Stimulated activated naive CD8-positive, alpha-beta T cell treated with anti-CD3 and anti-CD28 coated beads, Interleukin-15, amount 100 ng/mL, for 72 hours (primary cell): Measurements from ENCODE around the gene CAMK2B.

Source experiments
- ATAC-seq: fragments of 150-1000 bp; cut with Tn5 transposase; 2 replicates; pipeline ENCODE4 v1.10.0; 2021; ENCODE audit warnings: mild to moderate bottlenecking, moderate library complexity
- DNase-seq, 2 donors: peaks; one replicate each; pipeline ENCODE4 v3.0.0; 2021 to 2022
- H3K27ac Mint-ChIP-seq, 2 donors: one replicate each; pipeline ENCODE4 v1.8.0; 2022; ENCODE audit warnings: mild to moderate bottlenecking in 2 of 2, mixed read lengths in 2 of 2, moderate library complexity in 2 of 2
- H3K27me3 Mint-ChIP-seq: one replicate; pipeline ENCODE4 v1.8.0; 2022; ENCODE audit warnings: mixed read lengths
- H3K4me1 Mint-ChIP-seq: one replicate; pipeline ENCODE4 v1.8.0; 2022; ENCODE audit warnings: mild to moderate bottlenecking, mixed read lengths
- H3K4me3 Mint-ChIP-seq, 2 donors: one replicate each; pipeline ENCODE4 v1.8.0; 2022; ENCODE audit warnings: mild to moderate bottlenecking in 2 of 2, mixed read lengths in 2 of 2, moderate library complexity in 1 of 2
- H3K9me3 Mint-ChIP-seq, 2 donors: one replicate each; pipeline ENCODE4 v1.8.0; 2022; ENCODE audit warnings: mixed read lengths in 2 of 2

The CAMK2B gene

DNA sequence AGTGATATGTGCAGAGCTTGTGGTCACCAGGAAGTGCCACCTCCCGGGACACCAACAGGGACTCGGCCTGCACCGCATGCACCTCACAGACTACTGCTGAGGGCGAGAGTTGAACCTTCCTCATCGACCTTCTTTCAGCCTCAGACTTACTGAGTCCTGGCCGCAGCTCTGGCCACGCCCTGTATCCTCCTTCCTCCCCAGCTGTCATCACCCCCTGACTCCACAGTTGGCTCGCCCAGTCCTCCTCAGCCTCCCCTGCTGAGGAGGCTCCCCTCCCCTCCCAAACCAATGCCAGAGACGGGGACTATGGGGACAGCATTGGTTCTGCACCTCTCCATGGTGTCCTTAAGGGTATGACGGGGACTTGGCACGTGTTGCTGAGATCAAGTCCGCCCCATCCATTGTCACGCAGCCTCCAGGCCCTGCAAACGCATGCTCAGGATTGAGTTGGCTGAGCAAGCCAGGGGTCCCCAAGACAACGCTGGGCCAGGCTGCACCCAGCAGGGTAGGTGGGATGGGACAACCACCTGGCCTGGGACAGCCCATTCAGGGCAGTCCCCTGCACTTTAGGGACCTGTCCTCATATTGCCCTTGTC, 75.7 kb downstream of the CAMK2B start:
- Mint-ChIP-seq H3K9me3 (no peaks in the 10 kb centered on the region), H3K4me3 (no peak overlapping the region), H3K4me1 (no peaks in the 10 kb centered on the region), H3K27ac (no peak overlapping the region), H3K27me3 (no peaks in the 10 kb centered on the region)
- ATAC-seq (no peak), DNase-seq (no peak)

- Mint-ChIP-seq H3K4me3 (no peak overlapping the region), H3K4me1 (peaks cover 5% of the 10 kb centered on the region), H3K27ac (no peak overlapping the region), H3K27me3 (no peaks in the 10 kb centered on the region), H3K9me3 (no peaks in the 10 kb centered on the region)
- DNase-seq (no peak), ATAC-seq (no peak)
Measured at GRCh38 chr7:44247868-44248651, 77.3 kb downstream of the CAMK2B start.

DNA sequence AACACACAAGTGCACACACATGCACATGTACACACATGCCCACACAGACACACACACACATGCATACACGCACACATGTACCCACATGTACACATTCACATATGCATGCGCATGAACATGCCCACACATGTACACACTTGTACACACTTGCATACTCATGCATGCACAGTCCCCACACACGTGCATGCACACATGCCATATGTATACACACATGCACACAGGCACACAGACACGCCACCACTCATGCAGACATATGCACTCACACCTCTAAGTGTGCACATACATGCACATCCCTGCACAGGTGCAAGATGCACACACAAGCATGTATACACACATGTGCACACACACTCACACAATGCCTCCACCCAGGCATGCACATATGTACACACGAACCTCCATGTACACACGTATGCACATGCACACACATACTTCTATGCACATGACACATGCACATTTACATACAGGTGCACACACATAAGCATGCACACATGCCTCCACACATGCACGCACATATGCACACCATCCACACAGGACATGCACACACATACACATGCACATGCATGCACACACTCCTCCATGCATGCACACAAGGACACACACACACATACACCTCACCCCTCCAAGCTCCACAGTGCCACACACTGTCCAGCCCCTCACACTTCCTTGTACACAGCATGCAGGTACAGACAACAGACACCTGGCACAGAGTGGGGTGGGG, 78.8 kb downstream of the CAMK2B start:
- H3K27ac Mint-ChIP-seq = no peak overlapping the region
- no peaks in the 10 kb centered on the region for H3K9me3 Mint-ChIP-seq
- no peak overlapping the region for H3K4me3 Mint-ChIP-seq
- ATAC-seq (no peak), DNase-seq (no peak)
- peaks cover 6% of the 10 kb centered on the region for H3K4me1 Mint-ChIP-seq
- no peaks in the 10 kb centered on the region for H3K27me3 Mint-ChIP-seq

GRCh38 chr7:44244282-44244681, 81.1 kb downstream of the CAMK2B start:
- Mint-ChIP-seq H3K4me1 (peaks cover 16% of the 10 kb centered on the region), H3K9me3 (no peaks in the 10 kb centered on the region), H3K27ac (no peak overlapping the region), H3K4me3 (no peak overlapping the region), H3K27me3 (no peaks in the 10 kb centered on the region)
- ATAC-seq (no peak), DNase-seq (peak; percentile 50 to 55)

DNA sequence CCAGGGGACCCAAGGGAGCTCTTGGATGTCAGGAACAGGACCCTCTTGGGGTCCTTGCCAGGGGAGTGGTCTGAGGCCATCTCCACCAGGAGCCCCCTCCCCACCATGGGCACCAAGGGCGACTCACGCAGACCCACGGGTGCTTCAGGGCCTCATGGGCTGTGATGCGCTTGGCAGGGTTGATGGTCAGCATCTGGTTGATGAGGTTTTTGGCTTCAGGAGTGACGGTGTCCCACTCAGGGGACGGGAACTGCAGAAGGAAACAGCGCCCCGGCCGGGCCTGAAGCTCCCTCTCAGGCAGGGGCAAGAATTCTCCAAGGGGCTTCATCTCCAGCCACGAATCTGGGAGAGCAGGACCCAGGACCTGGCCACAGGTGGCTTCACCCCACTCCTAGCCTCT, 83.3 kb downstream of the CAMK2B start:
- no peak overlapping the region for H3K4me3 Mint-ChIP-seq
- DNase-seq (no peak), ATAC-seq (no peak)
- peaks cover 16% of the 10 kb centered on the region for H3K4me1 Mint-ChIP-seq
- no peaks in the 10 kb centered on the region for H3K9me3 Mint-ChIP-seq
- H3K27ac Mint-ChIP-seq = no peak overlapping the region
- H3K27me3 Mint-ChIP-seq = no peaks in the 10 kb centered on the region

GRCh38 chr7:44240983-44241510, 84.3 kb downstream of the CAMK2B start:
- Mint-ChIP-seq H3K27ac (peak overlapping the region; percentile 40 to 89), H3K27me3 (no peaks in the 10 kb centered on the region), H3K4me1 (peaks cover 16% of the 10 kb centered on the region), H3K9me3 (no peaks in the 10 kb centered on the region), H3K4me3 (peak overlapping the region in 1 of 2 donors; percentile 45)
- DNase-seq = peak; percentile 66 to 72
- ATAC-seq = peak; percentile 81

- Mint-ChIP-seq H3K27ac (no peak overlapping the region), H3K4me1 (peaks cover 16% of the 10 kb centered on the region), H3K4me3 (no peak overlapping the region), H3K9me3 (no peaks in the 10 kb centered on the region), H3K27me3 (no peaks in the 10 kb centered on the region)
- no peak for DNase-seq
- no peak for ATAC-seq
Measured at GRCh38 chr7:44240376-44240775, 85.0 kb downstream of the CAMK2B start.

GRCh38 chr7:44239361-44239760, 86.0 kb downstream of the CAMK2B start:
- Mint-ChIP-seq H3K4me3 (no peak overlapping the region), H3K27me3 (no peaks in the 10 kb centered on the region), H3K27ac (no peak overlapping the region), H3K9me3 (no peaks in the 10 kb centered on the region), H3K4me1 (peaks cover 14% of the 10 kb centered on the region)
- no peak for ATAC-seq
- no peak for DNase-seq

- Mint-ChIP-seq H3K27me3 (no peaks in the 10 kb centered on the region), H3K9me3 (no peaks in the 10 kb centered on the region), H3K27ac (no peak overlapping the region), H3K4me1 (peaks cover 11% of the 10 kb centered on the region), H3K4me3 (no peak overlapping the region)
- ATAC-seq (no peak), DNase-seq (no peak)
Measured at GRCh38 chr7:44238116-44238695, 87.2 kb downstream of the CAMK2B start.

GRCh38 chr7:44237696-44238095, 87.7 kb downstream of the CAMK2B start:
- Mint-ChIP-seq H3K4me3 (no peak overlapping the region), H3K9me3 (no peaks in the 10 kb centered on the region), H3K27me3 (no peaks in the 10 kb centered on the region), H3K27ac (no peak overlapping the region), H3K4me1 (peaks cover 11% of the 10 kb centered on the region)
- DNase-seq = no peak
- ATAC-seq = no peak

GRCh38 chr7:44236333-44236728, 89.1 kb downstream of the CAMK2B start:
- Mint-ChIP-seq H3K27me3 (no peaks in the 10 kb centered on the region), H3K4me1 (peaks cover 8% of the 10 kb centered on the region), H3K9me3 (no peaks in the 10 kb centered on the region), H3K27ac (no peak overlapping the region), H3K4me3 (no peak overlapping the region)
- ATAC-seq (no peak), DNase-seq (no peak)

DNA sequence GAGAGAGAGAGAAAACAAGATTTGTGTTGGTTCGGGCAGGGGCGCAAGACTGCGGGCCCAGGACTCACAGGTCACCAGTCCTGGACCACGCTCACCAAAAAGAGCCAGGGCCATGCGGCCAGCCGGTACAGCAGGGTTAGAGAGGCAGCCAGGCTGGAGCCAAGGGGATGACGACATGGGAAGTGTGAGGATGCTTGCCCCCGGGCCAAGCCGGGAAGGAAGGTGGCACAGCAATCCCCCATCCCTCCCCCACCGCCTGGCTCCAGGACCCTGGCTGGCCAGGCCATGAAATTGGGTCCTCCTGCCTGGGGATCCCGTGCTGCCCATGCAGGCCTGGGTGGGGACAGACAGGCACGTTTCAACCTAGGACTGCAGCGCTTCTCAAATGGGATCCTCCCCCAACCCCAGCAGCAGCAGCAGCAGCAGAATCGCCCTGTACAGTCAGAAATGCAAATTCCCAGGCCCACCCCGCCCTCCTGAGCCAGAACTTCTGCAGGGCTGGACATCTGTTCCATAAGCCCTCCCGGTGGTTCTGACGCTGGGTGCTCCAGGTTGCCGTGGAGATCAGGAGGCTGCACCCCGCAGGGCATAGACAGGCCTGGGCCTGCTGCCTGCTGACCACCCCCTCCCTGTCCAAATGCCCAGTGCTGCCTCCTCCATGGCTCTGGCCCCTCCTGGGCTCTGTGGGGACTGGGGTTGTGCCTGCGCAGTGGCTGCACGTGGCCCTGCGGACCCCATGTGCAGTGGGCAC, 89.6 kb downstream of the CAMK2B start:
- no peak overlapping the region for H3K4me3 Mint-ChIP-seq
- peaks cover 2% of the 10 kb centered on the region for H3K4me1 Mint-ChIP-seq
- DNase-seq = no peak
- ATAC-seq = no peak
- H3K9me3 Mint-ChIP-seq = no peaks in the 10 kb centered on the region
- no peaks in the 10 kb centered on the region for H3K27me3 Mint-ChIP-seq
- peak overlapping the region in 1 of 2 donors; percentile 83 for H3K27ac Mint-ChIP-seq

DNA sequence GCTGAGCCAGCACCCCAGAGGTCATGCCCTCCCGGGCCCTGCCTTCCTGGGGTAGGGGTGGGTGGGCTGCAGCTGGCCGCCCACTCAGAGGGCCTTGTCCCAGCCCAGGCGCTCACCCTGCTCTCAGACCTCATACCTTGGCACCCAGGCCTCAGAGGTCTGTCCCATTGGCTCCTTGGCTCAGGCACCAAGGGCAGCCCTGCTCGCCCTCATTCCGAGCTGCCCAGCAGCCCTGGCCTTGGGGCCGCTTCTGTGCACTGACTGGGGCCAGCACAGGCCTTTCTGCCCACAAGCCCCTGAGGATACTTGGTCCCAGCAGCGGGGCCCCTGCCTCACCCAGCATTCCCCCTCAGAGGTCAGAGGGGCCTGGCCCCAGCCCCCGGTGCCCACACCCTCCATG, 90.3 kb downstream of the CAMK2B start:
- no peak overlapping the region for H3K4me3 Mint-ChIP-seq
- DNase-seq (no peak), ATAC-seq (no peak)
- H3K27me3 Mint-ChIP-seq = no peaks in the 10 kb centered on the region
- no peaks in the 10 kb centered on the region for H3K9me3 Mint-ChIP-seq
- H3K4me1 Mint-ChIP-seq = no peaks in the 10 kb centered on the region
- H3K27ac Mint-ChIP-seq = no peak overlapping the region

DNA sequence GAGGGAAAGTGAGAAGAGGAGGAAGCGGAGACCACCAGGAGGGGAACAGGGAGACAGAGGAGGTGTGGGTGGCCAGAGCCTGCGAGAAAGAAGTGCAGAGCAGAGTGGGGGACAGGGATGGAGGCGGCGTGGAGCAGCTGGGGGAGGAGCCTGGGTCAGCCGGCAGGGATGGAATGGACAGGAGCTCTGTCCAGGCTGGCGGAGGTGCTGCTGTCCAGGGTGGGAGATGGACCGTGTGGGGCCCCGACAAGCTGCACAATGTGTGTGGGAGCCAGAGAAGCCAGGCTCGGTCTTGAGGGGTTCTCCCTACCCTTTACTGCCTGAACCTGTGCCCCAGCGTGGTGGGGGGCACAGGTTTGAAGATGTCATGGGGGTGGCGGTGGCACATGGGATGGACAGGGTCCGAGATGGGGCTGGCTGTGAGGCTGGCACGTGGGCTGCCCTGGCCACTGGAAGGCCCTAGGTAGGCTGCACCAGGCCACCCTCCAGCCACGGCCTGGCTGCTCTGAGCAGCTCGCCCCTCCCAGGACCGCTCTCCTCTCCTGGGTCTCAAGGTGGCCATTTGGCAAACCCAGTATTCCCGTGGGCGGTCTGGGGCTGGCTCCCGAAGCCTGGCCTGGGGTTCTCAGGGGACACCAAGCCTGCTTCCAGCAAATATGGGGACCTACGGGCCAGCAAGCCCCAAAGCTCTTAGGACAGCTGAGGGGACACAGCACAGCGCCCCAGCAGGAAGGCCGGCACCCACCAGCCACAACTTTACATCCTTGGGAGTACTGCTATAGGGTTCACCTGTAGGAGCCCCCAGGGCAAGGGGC, 92.3 kb downstream of the CAMK2B start:
- no peak for DNase-seq

More for the DNA sequence above, 92.3 kb downstream of the CAMK2B start:
- ATAC-seq = no peak
- no peak overlapping the region for H3K27ac Mint-ChIP-seq
- no peaks in the 10 kb centered on the region for H3K9me3 Mint-ChIP-seq
- H3K4me1 Mint-ChIP-seq = no peaks in the 10 kb centered on the region
- H3K27me3 Mint-ChIP-seq = no peaks in the 10 kb centered on the region
- no peak overlapping the region for H3K4me3 Mint-ChIP-seq
